Measurements from ENCODE around the gene PTGR1.

Gene PTGR1

DNA sequence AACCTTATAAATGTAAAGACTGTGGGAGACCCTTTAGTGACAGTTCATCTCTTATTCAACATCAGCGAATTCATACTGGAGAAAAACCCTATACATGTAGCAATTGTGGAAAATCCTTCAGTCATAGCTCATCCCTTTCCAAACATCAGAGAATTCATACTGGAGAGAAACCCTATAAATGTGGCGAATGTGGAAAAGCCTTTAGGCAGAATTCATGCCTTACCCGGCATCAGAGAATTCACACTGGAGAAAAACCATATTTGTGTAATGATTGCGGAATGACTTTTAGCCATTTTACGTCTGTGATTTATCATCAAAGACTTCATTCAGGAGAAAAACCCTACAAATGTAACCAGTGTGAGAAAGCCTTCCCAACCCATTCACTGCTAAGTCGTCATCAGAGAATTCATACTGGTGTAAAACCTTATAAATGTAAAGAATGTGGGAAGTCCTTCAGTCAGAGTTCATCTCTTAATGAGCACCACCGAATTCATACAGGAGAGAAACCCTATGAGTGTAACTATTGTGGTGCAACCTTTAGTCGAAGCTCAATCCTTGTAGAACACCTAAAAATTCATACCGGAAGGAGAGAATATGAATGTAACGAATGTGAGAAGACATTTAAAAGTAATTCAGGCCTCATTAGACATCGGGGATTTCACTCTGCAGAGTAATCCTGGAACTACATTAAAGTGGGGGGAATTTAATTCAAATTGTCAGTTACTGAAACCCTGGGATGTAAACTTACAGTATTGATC lies 56.8 kb downstream of the PTGR1 start:
- no peak for DNase-seq (ENCODE audit: low read depth)

- DNase-seq (ENCODE audit: low read depth) = no peak
These were observed 66.2 kb downstream of the PTGR1 start for GRCh38 chr9:111533099-111533790.

- no peak for DNase-seq (ENCODE audit: low read depth)
These were observed 67.7 kb downstream of the PTGR1 start for GRCh38 chr9:111531716-111532115.

DNA sequence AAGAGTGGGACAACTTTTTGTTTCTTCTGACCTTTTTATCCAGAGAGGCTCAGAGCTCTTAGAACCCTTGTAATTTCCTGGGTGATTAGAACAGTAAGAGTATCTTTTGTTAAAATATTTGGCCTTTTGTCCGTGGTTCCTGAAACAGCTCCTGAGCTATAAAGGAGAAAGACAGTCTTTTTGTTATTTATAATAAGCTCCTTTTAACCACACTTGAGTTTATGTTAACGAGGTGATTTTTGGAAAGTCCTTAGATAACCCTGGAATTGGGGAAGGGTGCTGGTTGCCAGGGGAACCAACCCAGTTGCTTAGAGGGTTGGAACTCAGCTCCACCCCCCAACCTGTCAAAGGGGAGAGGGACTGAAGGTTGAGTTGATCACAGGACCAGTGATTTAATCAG lies 69.7 kb downstream of the PTGR1 start:
- DNase-seq (ENCODE audit: low read depth) = no peak

- DNase-seq (ENCODE audit: low read depth) = no peak
These were observed 72.1 kb downstream of the PTGR1 start for GRCh38 chr9:111527347-111527746.

DNA sequence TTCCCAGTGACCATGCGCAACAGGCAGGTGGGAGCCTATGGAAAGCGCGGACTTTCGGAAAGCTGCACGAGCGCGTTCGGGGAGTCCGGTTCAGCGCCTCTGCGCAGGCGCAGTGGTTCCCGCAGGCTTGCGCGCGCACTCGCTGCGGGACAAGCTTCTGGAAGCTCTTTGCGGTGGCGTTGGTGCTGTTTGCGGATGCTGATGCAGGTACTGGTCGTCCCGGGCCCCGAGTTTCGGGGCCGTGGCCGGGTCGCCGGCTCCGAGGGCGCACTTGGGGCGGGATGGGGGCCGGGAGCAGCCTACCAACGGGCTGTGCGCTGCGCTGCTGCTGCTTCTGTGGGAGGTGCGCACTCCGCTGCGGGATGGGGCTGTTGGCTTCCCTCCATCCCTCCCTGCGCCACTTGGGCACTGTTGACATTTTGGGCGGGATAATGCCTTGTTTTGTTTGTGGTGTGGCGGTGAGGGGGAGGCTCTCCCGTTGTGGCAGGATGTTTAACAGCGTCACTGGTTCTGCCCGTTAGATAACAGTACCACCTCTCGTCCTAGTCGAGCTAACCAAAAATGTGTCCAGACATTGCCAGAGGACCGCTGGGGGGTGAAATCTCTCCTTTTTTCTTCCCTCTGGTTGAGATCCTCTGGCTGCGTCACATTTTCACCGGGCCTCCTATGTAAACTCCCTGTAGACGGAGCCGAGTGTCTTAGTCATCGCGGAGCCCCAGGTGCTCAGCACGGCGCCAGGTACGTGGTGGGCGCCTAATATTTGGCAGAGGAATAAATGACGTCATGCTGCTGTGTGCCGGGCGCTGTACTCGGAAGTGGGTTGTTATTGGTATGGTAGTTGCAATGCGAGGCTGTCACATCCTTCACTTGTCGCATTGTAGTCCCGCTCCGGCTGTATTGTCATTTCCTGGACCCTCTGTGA lies 74.1 kb downstream of the PTGR1 start, which contains the start of gene ZNF483:
Gene ZNF483, plus strand, starts transcription at position 124 of the 922 bp plus-strand sequence. CDS start 2,217 bp downstream, outside the sequence.
- DNase-seq (ENCODE audit: low read depth) = no peak

- no peak for DNase-seq (ENCODE audit: low read depth)
These were observed 74.8 kb downstream of the PTGR1 start for GRCh38 chr9:111524731-111525055.

- DNase-seq (ENCODE audit: low read depth) = no peak
These were observed 83.4 kb downstream of the PTGR1 start for GRCh38 chr9:111516061-111516465.

GRCh38 chr9:111514967-111515366 lies 84.5 kb downstream of the PTGR1 start:
- DNase-seq (ENCODE audit: low read depth) = no peak

Measured in GM04503 (cell line).